C4-2B (cell line): ENCODE data around the gene SLC4A2.

ENCODE experiments used
- H3K27ac ChIP-seq: fragments of 450-650 bp; 2 replicates; pipeline ENCODE4 v1.5.1; 2017
- ZFX ChIP-seq: fragments of 450-650 bp; IDR thresholded peaks from 2 replicates; pipeline ENCODE4 v1.6.1; 2017
- TF ChIP-seq, protein P1 (sequence below): fragments of 450-650 bp; conservative IDR thresholded peaks from 2 replicates; pipeline ENCODE4 v1.5.1; 2017; ENCODE audit warnings: mild to moderate bottlenecking

SLC4A2 gene

DNA sequence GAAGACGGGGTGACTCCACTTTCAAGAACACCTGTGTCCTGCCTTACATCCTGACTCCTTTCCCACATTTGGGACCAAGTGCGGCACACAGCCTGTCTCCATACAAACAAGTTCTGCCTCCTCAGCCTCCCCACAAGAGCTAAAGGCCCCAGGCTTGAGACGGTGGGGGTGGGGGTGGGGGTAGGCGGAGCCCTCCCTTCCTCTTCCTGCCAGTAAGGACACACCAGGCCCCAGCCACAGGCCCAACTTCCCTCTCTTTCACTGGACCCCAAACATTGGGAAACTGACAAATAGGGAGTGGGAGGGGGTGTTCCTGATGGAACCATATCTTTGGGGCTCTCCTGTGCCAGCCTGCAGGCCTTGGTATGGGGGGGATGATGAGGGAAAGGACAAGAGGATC, 6.3 kb upstream of the SLC4A2 start:
- no peak overlapping the region for H3K27ac ChIP-seq
- TF ChIP-seq, protein P1, sequence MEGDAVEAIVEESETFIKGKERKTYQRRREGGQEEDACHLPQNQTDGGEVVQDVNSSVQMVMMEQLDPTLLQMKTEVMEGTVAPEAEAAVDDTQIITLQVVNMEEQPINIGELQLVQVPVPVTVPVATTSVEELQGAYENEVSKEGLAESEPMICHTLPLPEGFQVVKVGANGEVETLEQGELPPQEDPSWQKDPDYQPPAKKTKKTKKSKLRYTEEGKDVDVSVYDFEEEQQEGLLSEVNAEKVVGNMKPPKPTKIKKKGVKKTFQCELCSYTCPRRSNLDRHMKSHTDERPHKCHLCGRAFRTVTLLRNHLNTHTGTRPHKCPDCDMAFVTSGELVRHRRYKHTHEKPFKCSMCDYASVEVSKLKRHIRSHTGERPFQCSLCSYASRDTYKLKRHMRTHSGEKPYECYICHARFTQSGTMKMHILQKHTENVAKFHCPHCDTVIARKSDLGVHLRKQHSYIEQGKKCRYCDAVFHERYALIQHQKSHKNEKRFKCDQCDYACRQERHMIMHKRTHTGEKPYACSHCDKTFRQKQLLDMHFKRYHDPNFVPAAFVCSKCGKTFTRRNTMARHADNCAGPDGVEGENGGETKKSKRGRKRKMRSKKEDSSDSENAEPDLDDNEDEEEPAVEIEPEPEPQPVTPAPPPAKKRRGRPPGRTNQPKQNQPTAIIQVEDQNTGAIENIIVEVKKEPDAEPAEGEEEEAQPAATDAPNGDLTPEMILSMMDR, result no peak
- TF ChIP-seq ZFX, result no peak

GRCh38 chr7:151053751-151054150, 5.6 kb upstream of the SLC4A2 start:
- TF ChIP-seq, protein P1, result no peak
- no peak for TF ChIP-seq ZFX
- H3K27ac ChIP-seq, result no peak overlapping the region

GRCh38 chr7:151056283-151056665, 3.1 kb upstream of the SLC4A2 start:
- H3K27ac ChIP-seq, result no peak overlapping the region
- TF ChIP-seq, protein P1, result no peak

DNA sequence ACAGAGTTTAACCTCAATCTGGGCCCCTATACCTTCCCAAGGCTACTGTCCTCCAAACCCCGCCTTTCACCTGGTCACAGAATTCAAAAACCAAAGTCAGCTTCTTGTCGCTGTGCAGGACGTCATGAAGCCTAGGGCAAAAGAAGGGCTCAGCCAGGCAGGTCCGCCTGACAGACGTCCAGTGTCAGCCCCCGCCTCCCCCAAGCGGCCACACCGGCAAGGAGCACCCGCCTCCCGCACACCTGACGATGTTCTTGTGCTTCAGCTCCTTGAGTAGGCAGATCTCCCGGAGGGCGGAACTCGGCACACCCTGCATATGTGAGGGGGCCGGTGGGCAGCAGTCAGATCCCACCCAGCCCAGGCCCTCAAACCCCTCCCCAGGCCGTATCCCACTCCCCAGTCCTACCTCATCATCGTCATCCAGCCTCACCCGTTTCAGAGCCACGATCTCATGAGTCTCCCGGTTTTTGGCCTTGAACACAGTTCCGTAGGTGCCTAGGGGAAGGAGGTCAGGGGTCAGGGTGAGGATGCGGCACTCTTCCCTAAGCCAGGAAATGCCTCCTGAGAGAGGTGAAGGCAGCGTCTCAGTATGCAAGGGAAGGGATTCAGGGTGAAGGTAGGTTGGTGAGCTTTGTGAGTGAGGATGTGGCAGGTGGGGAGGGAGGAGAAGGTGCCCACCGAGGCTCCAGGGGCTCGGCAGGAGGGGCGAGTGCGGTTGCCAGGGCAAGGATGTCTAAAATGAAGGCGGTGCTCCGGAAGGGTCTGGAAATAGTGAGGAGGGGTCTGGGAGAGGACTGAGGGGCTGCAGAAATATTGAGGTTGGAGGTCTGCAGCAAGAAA, 2.5 kb upstream of the SLC4A2 start:
- TF ChIP-seq, protein P1, result no peak
- no peak for TF ChIP-seq ZFX
- peak overlapping the region; percentile 80 for H3K27ac ChIP-seq

GRCh38 chr7:151057506-151057988, 1.8 kb upstream of the SLC4A2 start, which contains the start of gene CDK5:
TSS of gene CDK5 (minus strand) at chr7:151057897. CDS start at chr7:151057848, 49 bp downstream.
- peak within 1 kb of the TSS; percentile 80 for H3K27ac ChIP-seq
- TF ChIP-seq, protein P1, result no peak
- TF ChIP-seq ZFX, result no peak

- peak overlapping the region; percentile 80 for H3K27ac ChIP-seq
- TF ChIP-seq, protein P1, result no peak
- TF ChIP-seq ZFX, result peak; percentile 46; the same call in 1 of the 2 replicates
Measured at GRCh38 chr7:151057989-151058780, 1.2 kb upstream of the SLC4A2 start.
